GM12891 (cell line): ENCODE measurements around the gene IDH3B.

Source experiments
- POLR2A ChIP-seq: IDR thresholded peaks from 2 replicates; pipeline ENCODE4 v1.6.1; 2011; ENCODE audit warnings: low read depth, low read length, control low read depth
- SPI1 ChIP-seq: IDR thresholded peaks from 2 replicates; pipeline ENCODE4 v1.6.1; 2011; ENCODE audit warnings: low read depth, low read length, control low read depth

DNA sequence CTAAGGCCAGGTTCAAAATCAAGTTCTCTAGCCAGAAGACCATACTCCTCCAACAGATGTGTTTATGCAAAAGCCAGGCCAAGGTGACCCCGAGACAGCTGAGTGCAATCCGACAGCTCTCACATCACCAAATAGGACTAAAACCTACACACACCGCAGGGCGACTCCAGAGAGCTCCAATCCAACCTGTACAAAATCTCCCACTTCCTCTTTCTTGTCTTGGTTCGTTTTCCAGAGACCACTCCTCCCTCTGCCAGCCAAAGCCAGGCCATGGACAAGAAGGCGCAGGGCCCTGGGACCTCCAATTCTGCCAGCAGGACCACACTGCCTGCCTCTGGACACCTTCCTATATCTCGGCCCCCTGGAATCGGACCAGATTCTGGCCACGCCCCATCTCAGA lies 23.1 kb downstream of the IDH3B start:
- TF ChIP-seq POLR2A: no peak
- TF ChIP-seq SPI1: peak; percentile 72
